Bronchial epithelial cell (primary cell): Measurements from ENCODE around the gene LARGE2. TPM values are rescaled to one million over a fixed set of nuclear protein-coding genes. Genes with fewer than 3 reads are reported as not detected.

Experiments
- DNase-seq: peaks from one replicate; pipeline ENCODE4 v3.0.0-alpha.2; 2010; ENCODE audit warnings: low read depth
- FAIRE-seq: peaks from 2 replicates; lab custom pipeline; 2011; peaks lifted over from hg19 to GRCh38; lab: Jason Lieb, UNC
- H3K27me3 ChIP-seq: 2 replicates; pipeline ENCODE4 v1.5.1; 2011; ENCODE audit warnings: low read length; ENCODE audit not compliant: control insufficient read depth, insufficient read depth
- H3K36me3 ChIP-seq: 2 replicates; pipeline ENCODE4 v1.5.1; 2011; ENCODE audit warnings: low read length; ENCODE audit not compliant: control insufficient read depth, insufficient read depth
- H3K4me3 ChIP-seq: 2 replicates; pipeline ENCODE4 v1.5.1; 2011; ENCODE audit warnings: mild to moderate bottlenecking, low read depth, low read length, control low read depth
- total RNA-seq: library from RNA; depleted of rRNA; stranded (reverse); fragments of >200 nt; gene quantifications from 2 replicates; pipeline ENCODE4 v1.2.1, GENCODE V29; 2014
- TF ChIP-seq, protein P1 (sequence below): IDR thresholded peaks from 2 replicates; pipeline ENCODE4 v1.5.1; 2011; ENCODE audit warnings: mild to moderate bottlenecking, moderate library complexity, low read length, control low read depth, inconsistent platforms; ENCODE audit not compliant: insufficient read depth, severe bottlenecking

LARGE2 gene
- total RNA-seq, 1 donor from 2014 or later = 4.5 TPM

DNA sequence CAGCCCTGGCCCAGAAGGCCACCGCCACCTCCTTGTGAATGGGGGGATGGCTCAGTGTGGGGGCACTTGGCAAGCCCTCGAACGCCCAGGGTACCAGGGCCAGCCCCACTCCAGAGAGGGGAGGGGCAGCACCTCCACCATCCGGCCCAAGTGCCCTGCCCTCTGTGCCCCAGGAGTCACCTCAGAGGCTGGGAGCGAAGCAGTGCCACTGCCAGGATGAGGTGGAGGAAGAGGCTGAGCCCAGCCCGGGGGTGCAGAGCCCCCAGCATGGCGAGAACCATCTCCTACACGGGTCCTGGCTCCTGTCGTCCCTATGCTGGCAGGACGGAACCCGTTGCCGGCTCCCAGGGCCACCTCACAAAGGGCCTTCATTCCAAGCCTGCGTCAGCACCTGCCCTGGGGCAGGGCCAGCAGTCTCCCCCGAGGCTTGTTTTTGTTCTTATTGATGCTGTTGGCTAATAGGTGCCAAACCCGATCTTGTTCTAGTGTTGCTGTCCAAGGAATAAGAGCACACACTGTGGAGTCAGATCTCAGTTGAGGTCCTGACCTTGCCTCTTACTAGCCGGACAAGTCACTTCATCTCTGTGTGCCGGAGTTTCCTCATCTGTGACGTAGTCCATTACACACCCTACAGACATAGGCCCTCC lies 15.4 kb upstream of the LARGE2 start, which contains the start of gene FREY1:
FREY1 (minus strand) TSS at position 307 of the 647 bp plus-strand sequence; CDS start at position 281, 26 bp downstream.
- Histone ChIP-seq H3K4me3 (no peak within 1 kb of the TSS), H3K27me3 (no peaks in the 10 kb centered on the region), H3K36me3 (peaks cover 13% of the 10 kb centered on the region)
- TF ChIP-seq, protein P1, sequence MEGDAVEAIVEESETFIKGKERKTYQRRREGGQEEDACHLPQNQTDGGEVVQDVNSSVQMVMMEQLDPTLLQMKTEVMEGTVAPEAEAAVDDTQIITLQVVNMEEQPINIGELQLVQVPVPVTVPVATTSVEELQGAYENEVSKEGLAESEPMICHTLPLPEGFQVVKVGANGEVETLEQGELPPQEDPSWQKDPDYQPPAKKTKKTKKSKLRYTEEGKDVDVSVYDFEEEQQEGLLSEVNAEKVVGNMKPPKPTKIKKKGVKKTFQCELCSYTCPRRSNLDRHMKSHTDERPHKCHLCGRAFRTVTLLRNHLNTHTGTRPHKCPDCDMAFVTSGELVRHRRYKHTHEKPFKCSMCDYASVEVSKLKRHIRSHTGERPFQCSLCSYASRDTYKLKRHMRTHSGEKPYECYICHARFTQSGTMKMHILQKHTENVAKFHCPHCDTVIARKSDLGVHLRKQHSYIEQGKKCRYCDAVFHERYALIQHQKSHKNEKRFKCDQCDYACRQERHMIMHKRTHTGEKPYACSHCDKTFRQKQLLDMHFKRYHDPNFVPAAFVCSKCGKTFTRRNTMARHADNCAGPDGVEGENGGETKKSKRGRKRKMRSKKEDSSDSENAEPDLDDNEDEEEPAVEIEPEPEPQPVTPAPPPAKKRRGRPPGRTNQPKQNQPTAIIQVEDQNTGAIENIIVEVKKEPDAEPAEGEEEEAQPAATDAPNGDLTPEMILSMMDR = no peak
- FAIRE-seq (peak; percentile 70), DNase-seq (peak; percentile 14)

DNA sequence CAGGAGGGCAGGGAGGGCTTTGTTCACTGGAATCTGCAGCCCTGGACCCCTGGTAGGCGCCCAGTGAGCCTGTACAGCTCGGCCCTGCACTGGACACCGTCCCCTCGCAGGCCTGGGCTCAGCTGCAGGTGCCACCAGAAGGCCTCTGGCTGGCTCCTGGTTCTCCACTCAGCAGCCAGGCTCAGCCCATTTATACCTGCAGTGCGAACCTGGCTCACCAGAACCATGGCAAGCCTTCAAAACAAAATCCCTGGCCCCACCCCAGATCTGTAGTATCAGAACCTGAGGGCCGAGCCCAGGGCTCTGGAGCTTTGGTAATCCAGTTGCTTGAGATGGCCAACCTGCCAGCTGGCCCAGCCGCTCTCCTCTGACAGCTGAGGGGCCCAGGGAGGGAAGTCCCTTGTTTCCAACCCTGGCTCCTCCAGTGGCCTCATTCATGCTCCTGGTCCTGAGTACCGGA lies 14.5 kb upstream of the LARGE2 start:
- DNase-seq (no peak), FAIRE-seq (no peak)
- TF ChIP-seq, protein P1 = no peak
- Histone ChIP-seq H3K4me3 (no peak overlapping the region), H3K36me3 (peaks cover 13% of the 10 kb centered on the region), H3K27me3 (no peaks in the 10 kb centered on the region)

DNA sequence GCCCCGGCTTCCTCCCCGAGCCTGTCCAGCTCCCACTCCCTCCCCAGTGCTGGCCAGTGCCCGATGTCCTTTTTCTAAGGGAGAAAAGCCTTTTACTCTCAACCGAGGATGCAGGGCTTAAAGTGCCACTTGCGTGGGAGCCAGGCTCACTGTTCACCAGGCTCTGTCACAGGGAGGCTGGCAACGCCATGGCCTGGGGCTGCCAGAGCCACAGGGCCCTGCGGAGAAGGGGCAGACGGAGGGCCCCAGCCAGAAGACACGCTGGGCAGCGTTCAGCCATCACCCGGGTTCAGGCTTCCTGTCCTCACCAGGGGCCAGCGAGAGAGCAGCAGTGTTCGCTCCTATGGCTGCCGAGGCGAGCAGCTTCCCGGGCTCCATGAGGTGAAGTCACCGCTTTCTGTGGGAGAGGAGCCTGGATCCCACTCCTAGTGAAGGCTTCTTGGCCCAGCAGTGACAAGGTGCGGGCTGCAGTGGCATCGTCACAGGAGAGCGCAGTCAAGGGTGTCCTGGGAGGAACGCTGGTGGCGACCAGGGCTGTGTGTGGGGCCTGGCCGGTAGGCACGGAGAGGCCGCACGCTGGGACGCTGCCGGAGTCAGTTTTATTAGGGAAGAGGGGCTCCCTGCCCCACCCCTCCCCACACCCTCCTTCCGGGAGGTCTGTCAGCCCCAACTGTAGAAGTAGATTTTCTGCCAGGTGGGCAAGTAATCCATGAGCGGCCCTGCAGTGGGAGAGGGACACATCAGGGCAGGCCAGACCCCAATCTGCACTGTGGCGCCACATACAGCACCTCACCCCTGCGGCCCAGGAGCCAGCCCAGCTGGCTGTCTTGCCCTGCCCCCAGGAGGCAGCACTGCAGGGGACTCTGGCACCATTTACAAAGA lies 12.6 kb upstream of the LARGE2 start:
- peaks cover 28% of the 10 kb centered on the region for H3K36me3 ChIP-seq
- no peak overlapping the region for H3K4me3 ChIP-seq
- FAIRE-seq = no peak
- DNase-seq = no peak
- no peaks in the 10 kb centered on the region for H3K27me3 ChIP-seq
- TF ChIP-seq, protein P1 = no peak

DNA sequence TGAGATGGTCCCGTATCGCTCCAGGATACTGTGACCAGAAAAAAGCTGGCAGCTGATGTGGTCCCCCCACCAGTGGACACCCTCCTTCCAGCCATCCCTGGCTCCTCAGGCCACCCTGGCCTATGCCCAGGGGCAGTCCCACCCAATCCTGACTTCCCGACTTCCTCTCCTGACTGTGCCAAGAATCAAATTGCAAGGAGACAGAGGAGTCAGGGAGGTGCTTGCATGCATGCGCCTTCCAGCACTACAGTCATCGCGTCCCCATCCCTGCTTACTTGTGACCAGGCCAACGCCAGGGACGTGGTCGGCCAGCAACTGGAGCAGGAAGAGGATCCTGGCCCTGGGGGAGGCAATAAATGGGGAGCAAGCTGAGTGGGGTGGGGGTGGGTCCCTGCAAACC lies 11.8 kb upstream of the LARGE2 start:
- H3K36me3 ChIP-seq = peaks cover 33% of the 10 kb centered on the region
- TF ChIP-seq, protein P1 = no peak
- H3K4me3 ChIP-seq = no peak overlapping the region
- FAIRE-seq (no peak), DNase-seq (no peak)
- H3K27me3 ChIP-seq = no peaks in the 10 kb centered on the region

DNA sequence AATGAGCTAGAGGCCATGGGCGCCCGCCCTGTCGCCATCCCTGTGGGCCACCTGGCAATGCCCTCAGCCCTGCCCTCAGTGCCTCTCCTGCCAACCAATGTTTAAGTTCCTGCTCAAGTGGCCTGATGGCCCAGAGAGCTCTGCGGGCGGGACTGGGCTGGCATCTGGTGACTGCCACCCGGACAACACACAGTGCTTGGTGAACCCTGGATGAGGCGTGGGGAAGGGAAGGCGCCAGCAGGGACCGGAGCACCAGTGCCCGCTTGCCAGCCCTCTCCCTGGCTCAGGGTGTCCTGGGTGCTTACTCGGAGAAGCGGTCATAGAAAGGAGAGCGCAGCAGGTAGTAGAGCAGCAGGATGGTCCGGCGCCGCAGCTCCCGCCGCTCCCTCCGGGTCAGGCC lies 8.9 kb upstream of the LARGE2 start:
- Histone ChIP-seq H3K4me3 (no peak overlapping the region), H3K36me3 (peaks cover 37% of the 10 kb centered on the region), H3K27me3 (no peaks in the 10 kb centered on the region)
- FAIRE-seq (no peak), DNase-seq (no peak)
- TF ChIP-seq, protein P1 = no peak
